Mesendoderm (in vitro differentiated cells): Measurements from ENCODE around the gene LRRC58. TPM values are rescaled to one million over a fixed set of nuclear protein-coding genes. Genes with fewer than 3 reads are reported as not detected.

Experiments
- DNase-seq: peaks from one replicate; pipeline ENCODE4 v3.0.0; 2013
- H2AK5ac ChIP-seq: 2 replicates; pipeline ENCODE4 v1.6.1; 2013; ENCODE audit warnings: low read length, inconsistent platforms
- H2BK120ac ChIP-seq: 2 replicates; pipeline ENCODE4 v1.6.1; 2013; ENCODE audit warnings: low read depth, mild to moderate bottlenecking, low read length, moderate library complexity, mixed read lengths
- H2BK15ac ChIP-seq: replicated peaks from 2 replicates; pipeline ENCODE4 v1.6.1; 2013; ENCODE audit warnings: low read depth, mild to moderate bottlenecking, moderate library complexity
- H2BK5ac ChIP-seq: 2 replicates; pipeline ENCODE4 v1.6.1; 2013; ENCODE audit warnings: low read length, inconsistent platforms
- H3K18ac ChIP-seq: 2 replicates; pipeline ENCODE4 v1.6.1; 2013; ENCODE audit warnings: mild to moderate bottlenecking, low read length, mixed read lengths
- H3K23ac ChIP-seq: one replicate; pipeline ENCODE4 v1.6.1; 2013; ENCODE audit warnings: low read length
- H3K27ac ChIP-seq: 2 replicates; pipeline ENCODE4 v1.5.1; 2013; ENCODE audit warnings: low read depth, mild to moderate bottlenecking, inconsistent platforms, low read length, moderate library complexity
- H3K27me3 ChIP-seq: 2 replicates; pipeline ENCODE4 v1.6.1; 2013; ENCODE audit warnings: low read length, control low read depth, mild to moderate bottlenecking, inconsistent platforms; ENCODE audit not compliant: insufficient read depth, poor library complexity
- H3K36me3 ChIP-seq: 2 replicates; pipeline ENCODE4 v1.6.1; 2013; ENCODE audit warnings: low read length, inconsistent platforms; ENCODE audit not compliant: control insufficient read depth, insufficient read depth
- H3K4ac ChIP-seq: one replicate; pipeline ENCODE4 v1.6.1; 2013; ENCODE audit warnings: low read depth, mild to moderate bottlenecking, low read length, moderate library complexity
- H3K4me1 ChIP-seq: 2 replicates; pipeline ENCODE4 v1.6.1; 2013; ENCODE audit warnings: low read depth, low read length, inconsistent platforms; ENCODE audit not compliant: control insufficient read depth
- H3K4me2 ChIP-seq: 2 replicates; pipeline ENCODE4 v1.6.1; 2013; ENCODE audit warnings: low read length
- H3K4me3 ChIP-seq: 2 replicates; pipeline ENCODE4 v1.5.1; 2013; ENCODE audit warnings: mild to moderate bottlenecking, low read length
- H3K56ac ChIP-seq: one replicate; pipeline ENCODE4 v1.6.1; 2013; ENCODE audit warnings: low read length
- H3K79me1 ChIP-seq: 2 replicates; pipeline ENCODE4 v1.6.1; 2013; ENCODE audit warnings: low read length, inconsistent platforms
- H3K79me2 ChIP-seq: 2 replicates; pipeline ENCODE4 v1.6.1; 2013; ENCODE audit warnings: mild to moderate bottlenecking, low read length; ENCODE audit not compliant: control insufficient read depth, insufficient read depth
- H3K9ac ChIP-seq: 2 replicates; pipeline ENCODE4 v1.6.1; 2013; ENCODE audit warnings: low read length, inconsistent platforms
- H4K5ac ChIP-seq: one replicate; pipeline ENCODE4 v1.6.1; 2013; ENCODE audit warnings: low read length
- H4K8ac ChIP-seq: one replicate; pipeline ENCODE4 v1.6.1; 2013; ENCODE audit warnings: low read depth, mild to moderate bottlenecking, control low read depth, low read length, moderate library complexity
- WGBS: extraction: QIAGEN DNeasy Blood & Tissue Kit; methylation state at CpG from one replicate; pipeline ENCODE4 v1.1.7; 2013; ENCODE audit warnings: low lambda C conversion rate, missing lambda C conversion rate; ENCODE audit not compliant: insufficient coverage; ENCODE audit errors: extremely low coverage; 5-methylcytosine and 5-hydroxymethylcytosine counted together
- polyA plus RNA-seq, 2 experiments: library from polyadenylated mRNA; stranded (reverse); fragments of 200-250 nt; gene quantifications; one replicate each; pipeline ENCODE4 v1.2.3, GENCODE V29; 2013

Gene LRRC58
- polyA plus RNA-seq (2013, experiment 1 of 2): 8.6 TPM
- polyA plus RNA-seq (2013, experiment 2 of 2): 8.9 TPM

GRCh38 chr3:120348991-120349854 lies at the start of gene LRRC58:
TSS of gene LRRC58 (minus strand) at chr3:120349354. CDS start at chr3:120349243, 111 bp downstream.
- H3K27me3 ChIP-seq: no peaks in the 10 kb centered on the region
- H3K4me2 ChIP-seq: peak within 1 kb of the TSS; percentile 2
- no peak within 1 kb of the TSS for H4K8ac ChIP-seq
- peak within 1 kb of the TSS; percentile 71 for H3K23ac ChIP-seq
- no peak within 1 kb of the TSS for H2BK5ac ChIP-seq
- no peak within 1 kb of the TSS for H2AK5ac ChIP-seq
- H3K4me1 ChIP-seq: no peaks in the 10 kb centered on the region
- no peak within 1 kb of the TSS for H4K5ac ChIP-seq
- no peaks in the 10 kb centered on the region for H3K79me2 ChIP-seq
- peak within 1 kb of the TSS; percentile 66 for H3K4me3 ChIP-seq
- H2BK15ac ChIP-seq: no peak within 1 kb of the TSS
- peak within 1 kb of the TSS; percentile 52 for H3K27ac ChIP-seq
- peak within 1 kb of the TSS; percentile 44 for H3K18ac ChIP-seq
- H3K9ac ChIP-seq: peak within 1 kb of the TSS; percentile 82
- peak; percentile 89 for DNase-seq
- no peaks in the 10 kb centered on the region for H3K36me3 ChIP-seq
- WGBS: no CpG with 5 or more reads among the region's 95 CpGs
- no peak within 1 kb of the TSS for H3K4ac ChIP-seq
- no peaks in the 10 kb centered on the region for H3K79me1 ChIP-seq
- H3K56ac ChIP-seq: peak within 1 kb of the TSS; percentile 96
- no peak within 1 kb of the TSS for H2BK120ac ChIP-seq

- H3K56ac ChIP-seq: no peak overlapping the region
- H3K79me2 ChIP-seq: no peaks in the 10 kb centered on the region
- no peaks in the 10 kb centered on the region for H3K27me3 ChIP-seq
- no peaks in the 10 kb centered on the region for H3K4me1 ChIP-seq
- DNase-seq: no peak
- no peak overlapping the region for H2BK15ac ChIP-seq
- H2AK5ac ChIP-seq: no peak overlapping the region
- no peak overlapping the region for H2BK5ac ChIP-seq
- no peaks in the 10 kb centered on the region for H3K79me1 ChIP-seq
- no peak overlapping the region for H3K4me2 ChIP-seq
- H4K8ac ChIP-seq: no peak overlapping the region
- no peak overlapping the region for H3K23ac ChIP-seq
- H4K5ac ChIP-seq: no peak overlapping the region
- no peak overlapping the region for H3K27ac ChIP-seq
- H3K4ac ChIP-seq: no peak overlapping the region
- no peak overlapping the region for H3K9ac ChIP-seq
- H2BK120ac ChIP-seq: no peak overlapping the region
- peaks cover 32% of the 10 kb centered on the region for H3K36me3 ChIP-seq
- no peak overlapping the region for H3K18ac ChIP-seq
- H3K4me3 ChIP-seq: no peak overlapping the region
- no CpG with 5 or more reads among the region's 8 CpGs for WGBS
These were observed 47.3 kb upstream of the LRRC58 start for GRCh38 chr3:120396469-120396868.

- no peaks in the 10 kb centered on the region for H3K4me1 ChIP-seq
- H3K79me2 ChIP-seq: no peaks in the 10 kb centered on the region
- H2BK15ac ChIP-seq: no peak overlapping the region
- H2BK5ac ChIP-seq: no peak overlapping the region
- H2BK120ac ChIP-seq: no peak overlapping the region
- no peak overlapping the region for H3K4me2 ChIP-seq
- WGBS: no CpG with 5 or more reads among the region's 2 CpGs
- H3K27me3 ChIP-seq: no peaks in the 10 kb centered on the region
- H2AK5ac ChIP-seq: no peak overlapping the region
- H3K4ac ChIP-seq: no peak overlapping the region
- H3K23ac ChIP-seq: no peak overlapping the region
- H3K4me3 ChIP-seq: no peak overlapping the region
- no peak overlapping the region for H4K5ac ChIP-seq
- H3K79me1 ChIP-seq: no peaks in the 10 kb centered on the region
- no peak for DNase-seq
- no peak overlapping the region for H3K9ac ChIP-seq
- H3K36me3 ChIP-seq: peaks cover 19% of the 10 kb centered on the region
- H3K18ac ChIP-seq: no peak overlapping the region
- H4K8ac ChIP-seq: no peak overlapping the region
- H3K27ac ChIP-seq: no peak overlapping the region
- no peak overlapping the region for H3K56ac ChIP-seq
These were observed 45.2 kb upstream of the LRRC58 start for GRCh38 chr3:120394347-120394746.

GRCh38 chr3:120393761-120394160 lies 44.6 kb upstream of the LRRC58 start:
- no peak overlapping the region for H2BK15ac ChIP-seq
- H3K23ac ChIP-seq: no peak overlapping the region
- H3K27me3 ChIP-seq: no peaks in the 10 kb centered on the region
- H2AK5ac ChIP-seq: no peak overlapping the region
- H3K18ac ChIP-seq: no peak overlapping the region
- no peaks in the 10 kb centered on the region for H3K4me1 ChIP-seq
- no peak for DNase-seq
- no peak overlapping the region for H4K5ac ChIP-seq
- H3K4me2 ChIP-seq: no peak overlapping the region
- H3K56ac ChIP-seq: no peak overlapping the region
- no peak overlapping the region for H2BK120ac ChIP-seq
- H2BK5ac ChIP-seq: no peak overlapping the region
- H3K4ac ChIP-seq: no peak overlapping the region
- no peak overlapping the region for H3K4me3 ChIP-seq
- peaks cover 16% of the 10 kb centered on the region for H3K36me3 ChIP-seq
- no peak overlapping the region for H3K27ac ChIP-seq
- H3K79me2 ChIP-seq: no peaks in the 10 kb centered on the region
- H3K79me1 ChIP-seq: no peaks in the 10 kb centered on the region
- no peak overlapping the region for H3K9ac ChIP-seq
- no peak overlapping the region for H4K8ac ChIP-seq
- WGBS: no CpG with 5 or more reads among the region's 2 CpGs

GRCh38 chr3:120393243-120393642 lies 44.1 kb upstream of the LRRC58 start:
- Histone ChIP-seq H3K79me2 (no peaks in the 10 kb centered on the region), H2AK5ac (no peak overlapping the region), H3K36me3 (peaks cover 13% of the 10 kb centered on the region), H3K4ac (no peak overlapping the region), H3K79me1 (no peaks in the 10 kb centered on the region), H3K23ac (no peak overlapping the region), H3K18ac (no peak overlapping the region), H3K27ac (no peak overlapping the region), H4K5ac (no peak overlapping the region), H4K8ac (no peak overlapping the region), H3K4me1 (no peaks in the 10 kb centered on the region), H3K9ac (no peak overlapping the region), H3K56ac (no peak overlapping the region), H2BK5ac (no peak overlapping the region), H3K4me2 (no peak overlapping the region), H2BK120ac (no peak overlapping the region), H3K4me3 (no peak overlapping the region), H3K27me3 (no peaks in the 10 kb centered on the region), H2BK15ac (no peak overlapping the region)
- no peak for DNase-seq
- no CpG with 5 or more reads among the region's 4 CpGs for WGBS
